ENCODE results near the gene MEGF11.

The MEGF11 gene

DNA sequence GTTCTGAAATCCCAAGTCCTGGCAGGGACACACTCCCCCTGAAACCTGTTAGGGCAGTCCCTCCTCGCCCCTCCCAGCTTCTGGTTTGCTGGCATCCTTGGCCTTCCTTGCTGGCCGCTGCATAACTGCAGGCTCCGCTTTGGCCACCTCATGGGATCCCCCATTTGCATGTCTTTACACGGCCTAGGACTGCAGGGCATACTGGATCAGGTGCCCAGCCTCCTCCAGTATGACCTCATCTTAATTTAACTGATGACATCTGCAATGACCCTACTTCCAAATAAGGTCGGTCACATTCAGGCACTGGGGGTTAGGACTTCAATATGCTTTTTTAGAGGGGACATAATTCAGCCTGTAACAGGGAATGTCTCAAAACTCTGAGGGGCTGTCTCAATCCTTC, 210.9 kb downstream of the MEGF11 start:
- CTCF ChIA-PET = no interaction called here
- no peak for DNase-seq (ENCODE audit: extremely low spot score)

DNA sequence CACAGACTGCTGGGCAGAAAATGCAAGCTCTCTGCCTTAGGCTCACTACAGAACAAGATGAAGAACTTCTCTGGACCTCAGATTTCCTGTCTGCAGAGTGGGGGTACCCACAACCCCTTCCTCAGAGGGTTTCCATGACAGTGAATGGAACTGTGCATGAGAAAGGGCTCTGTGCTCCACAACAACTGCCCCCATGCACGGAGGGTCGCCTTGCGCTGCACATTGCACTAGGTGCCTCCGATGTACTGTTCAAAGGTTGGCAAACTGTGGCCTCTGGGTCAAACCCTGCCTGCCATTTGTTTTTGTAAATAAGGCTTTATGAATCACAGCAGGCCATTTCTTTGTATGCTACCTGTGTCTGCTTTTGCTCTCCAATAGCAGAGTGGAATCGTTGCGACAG, 212.3 kb downstream of the MEGF11 start:
- CTCF ChIA-PET = interaction anchor here (0.6 kb wide), 1 partner anchor 9 kb away, joined by 3 read pairs; no protein-coding TSS in a partner anchor
- no peak for DNase-seq (ENCODE audit: extremely low spot score)
- POLR2A ChIA-PET = no interaction called here
- TF ChIP-seq HDGF (IDR thresholded peaks at IDR 0.05; ENCODE audit: borderline replicate concordance) = no peak
- TF ChIP-seq FOXM1 (IDR thresholded peaks at IDR 0.05; ENCODE audit: borderline replicate concordance) = no peak

More for the DNA sequence above, 210.9 kb downstream of the MEGF11 start:
- no peak for TF ChIP-seq L3MBTL2 (conservative IDR thresholded peaks at IDR 0.05)
- no peak for TF ChIP-seq NFRKB (IDR thresholded peaks at IDR 0.05)
- POLR2A ChIA-PET = no interaction called here

DNA sequence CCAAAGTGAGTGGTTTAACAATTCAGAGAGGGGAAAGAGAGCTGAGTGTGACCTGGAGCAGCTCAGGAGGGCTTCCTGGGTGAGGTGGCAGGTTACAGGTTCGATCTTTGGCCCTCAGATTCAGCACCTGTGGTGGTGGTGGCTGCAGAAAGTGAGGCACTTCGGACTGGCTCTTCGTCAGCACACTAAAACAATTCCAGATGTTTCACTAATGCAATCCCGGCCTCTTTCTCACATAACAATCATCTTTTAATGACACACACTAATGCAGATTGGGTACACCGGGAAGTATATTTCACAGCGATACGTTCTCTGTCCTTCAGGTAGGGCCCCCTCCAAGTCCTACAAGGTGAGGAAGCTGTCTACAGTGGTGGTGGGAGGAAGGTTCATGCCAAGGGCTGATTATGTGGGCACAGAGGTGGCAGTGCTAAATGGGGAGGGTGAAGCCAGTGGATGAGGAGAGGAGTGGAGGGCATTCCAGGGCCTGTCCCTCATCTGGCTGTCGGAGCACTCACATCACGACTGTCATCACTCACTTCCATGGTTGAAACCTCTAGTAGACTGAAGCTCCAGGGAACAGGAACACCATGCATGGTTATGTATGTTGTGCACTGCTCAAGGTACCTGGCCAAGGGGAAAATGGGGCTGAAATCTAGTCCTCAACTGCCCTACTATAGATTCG, 213.2 kb downstream of the MEGF11 start:
- TF ChIP-seq NFRKB (IDR thresholded peaks at IDR 0.05) (no peak), ARNT (IDR thresholded peaks at IDR 0.05) (no peak), ZNF384 (IDR thresholded peaks at IDR 0.05) (no peak), BHLHE40 (IDR thresholded peaks at IDR 0.05; ENCODE audit: borderline replicate concordance) (no peak)
- no peak for DNase-seq (ENCODE audit: extremely low spot score)
- CTCF ChIA-PET = interaction anchor here (0.6 kb wide), 1 partner anchor 10 kb away, joined by 3 read pairs; no protein-coding TSS in a partner anchor
- POLR2A ChIA-PET = no interaction called here

DNA sequence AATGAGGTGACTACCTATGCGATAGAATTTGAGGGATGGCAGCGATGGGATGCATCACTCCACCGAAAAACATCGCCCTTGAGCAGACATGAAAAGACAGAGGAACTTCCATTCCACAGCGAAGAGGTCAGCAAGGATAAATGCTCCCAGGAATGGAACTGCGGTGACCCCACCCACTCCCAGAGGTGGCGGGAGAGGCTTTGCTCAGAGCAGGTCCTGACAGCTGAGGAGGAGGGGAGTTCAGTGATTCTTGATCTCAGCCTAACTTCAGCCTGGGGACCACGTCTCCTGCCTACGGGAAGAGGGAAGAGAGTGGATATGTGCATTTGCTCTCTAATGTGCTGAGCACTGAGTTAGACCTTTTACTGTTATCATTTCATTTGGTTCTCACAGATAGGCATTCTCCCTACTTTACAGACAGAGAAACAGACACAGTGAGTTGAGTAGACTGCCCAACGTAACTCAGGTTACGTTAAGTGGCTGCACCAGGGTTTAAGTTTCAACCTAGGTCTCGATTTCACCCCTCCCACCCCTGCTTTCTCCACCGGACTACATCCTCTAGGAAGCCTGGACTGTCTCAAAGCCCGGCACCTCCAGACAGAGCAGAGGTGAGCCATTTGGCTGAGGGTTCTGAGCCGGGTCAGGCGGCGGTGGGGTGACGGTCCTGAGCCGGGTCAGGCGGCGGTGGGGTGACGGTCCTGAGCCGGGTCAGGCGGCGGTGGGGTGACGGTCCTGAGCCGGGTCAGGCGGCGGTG, 214.3 kb downstream of the MEGF11 start:
- ChIA-PET CTCF (no interaction called here), POLR2A (no interaction called here)
- TF ChIP-seq SP1 (IDR thresholded peaks at IDR 0.05) (no peak), FOXK2 (IDR thresholded peaks at IDR 0.05) (no peak), ARNT (IDR thresholded peaks at IDR 0.05) (no peak), ELF4 (IDR thresholded peaks at IDR 0.05) (no peak), SUZ12 (IDR thresholded peaks at IDR 0.05) (no peak), CTBP1 (IDR thresholded peaks at IDR 0.05; ENCODE audit: borderline replicate concordance) (no peak), HDGF (IDR thresholded peaks at IDR 0.05; ENCODE audit: borderline replicate concordance) (no peak), ZNF384 (IDR thresholded peaks at IDR 0.05) (no peak), FOXA1 (IDR thresholded peaks at IDR 0.05) (no peak), L3MBTL2 (conservative IDR thresholded peaks at IDR 0.05) (no peak), LEF1 (IDR thresholded peaks at IDR 0.05; ENCODE audit: borderline replicate concordance) (no peak), TARDBP (IDR thresholded peaks at IDR 0.05) (no peak), NFRKB (IDR thresholded peaks at IDR 0.05) (no peak), BHLHE40 (IDR thresholded peaks at IDR 0.05; ENCODE audit: borderline replicate concordance) (no peak), FOXM1 (IDR thresholded peaks at IDR 0.05; ENCODE audit: borderline replicate concordance) (no peak)
- TF ChIP-seq, protein P1, sequence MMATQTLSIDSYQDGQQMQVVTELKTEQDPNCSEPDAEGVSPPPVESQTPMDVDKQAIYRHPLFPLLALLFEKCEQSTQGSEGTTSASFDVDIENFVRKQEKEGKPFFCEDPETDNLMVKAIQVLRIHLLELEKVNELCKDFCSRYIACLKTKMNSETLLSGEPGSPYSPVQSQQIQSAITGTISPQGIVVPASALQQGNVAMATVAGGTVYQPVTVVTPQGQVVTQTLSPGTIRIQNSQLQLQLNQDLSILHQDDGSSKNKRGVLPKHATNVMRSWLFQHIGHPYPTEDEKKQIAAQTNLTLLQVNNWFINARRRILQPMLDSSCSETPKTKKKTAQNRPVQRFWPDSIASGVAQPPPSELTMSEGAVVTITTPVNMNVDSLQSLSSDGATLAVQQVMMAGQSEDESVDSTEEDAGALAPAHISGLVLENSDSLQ (IDR thresholded peaks at IDR 0.05) = no peak
- DNase-seq (ENCODE audit: extremely low spot score) = no peak

DNA sequence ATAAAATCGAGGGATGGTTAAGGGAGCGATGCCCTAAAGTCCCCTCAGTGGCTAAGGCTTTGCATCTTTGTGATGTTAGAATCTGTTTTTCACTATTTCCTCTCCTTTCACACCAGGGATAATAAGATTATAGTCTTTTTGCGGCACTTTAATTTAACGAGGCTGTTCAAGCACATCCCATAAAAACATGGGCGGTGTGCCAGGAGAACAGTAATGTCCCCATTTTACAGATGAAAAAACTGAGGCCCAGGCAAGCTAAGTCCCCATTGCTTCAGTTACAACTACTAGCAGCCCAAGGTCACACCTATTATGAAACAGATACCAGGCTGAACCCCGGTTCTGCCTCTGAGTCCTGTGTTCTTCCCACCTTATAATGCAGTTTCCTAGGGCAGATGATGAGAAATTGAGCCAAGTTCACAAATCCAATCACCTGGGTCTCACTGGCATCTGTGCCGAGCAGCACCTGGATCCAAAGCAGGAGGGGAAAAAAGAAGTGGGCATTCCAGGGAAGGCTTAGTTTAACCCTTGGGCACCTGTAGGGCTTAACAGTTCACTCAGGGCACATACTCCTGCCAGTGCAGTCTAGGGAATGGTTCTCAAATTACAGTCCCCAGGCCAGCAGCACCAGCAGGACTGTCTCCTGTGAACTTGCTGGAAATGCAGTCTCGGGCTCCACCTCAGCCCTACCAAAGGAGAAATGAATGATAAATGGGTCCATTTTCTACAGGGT, 215.0 kb downstream of the MEGF11 start:
- CTCF ChIA-PET = no interaction called here

DNA sequence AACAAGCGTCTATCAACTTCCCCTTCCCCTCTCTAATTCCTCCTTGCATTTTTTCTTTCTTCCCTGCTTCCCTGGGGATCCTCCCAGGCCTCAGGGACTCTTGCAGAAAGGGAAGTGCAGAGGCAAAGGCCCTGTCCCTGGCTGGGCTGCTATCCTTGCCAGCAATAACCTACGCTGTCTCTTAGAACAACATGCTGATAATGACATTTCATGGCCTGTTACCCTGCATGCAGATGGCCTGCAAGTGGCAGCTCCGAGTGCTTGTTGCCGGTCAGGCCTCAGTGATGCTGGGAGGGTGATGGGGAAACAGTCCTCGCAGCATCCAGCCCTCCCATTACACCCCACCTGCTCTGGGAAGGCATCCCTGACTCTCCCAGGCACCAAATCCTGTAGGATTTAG, 216.7 kb downstream of the MEGF11 start:
- ChIA-PET POLR2A (no interaction called here), CTCF (no interaction called here)
- DNase-seq (ENCODE audit: extremely low spot score) = no peak
- TF ChIP-seq L3MBTL2 (conservative IDR thresholded peaks at IDR 0.05) (no peak), LEF1 (IDR thresholded peaks at IDR 0.05; ENCODE audit: borderline replicate concordance) (no peak), NFRKB (IDR thresholded peaks at IDR 0.05) (no peak), FOXA1 (IDR thresholded peaks at IDR 0.05) (no peak), CTBP1 (IDR thresholded peaks at IDR 0.05; ENCODE audit: borderline replicate concordance) (no peak), FOXK2 (IDR thresholded peaks at IDR 0.05) (no peak), ELF4 (IDR thresholded peaks at IDR 0.05) (no peak), SUZ12 (IDR thresholded peaks at IDR 0.05) (no peak), ARNT (IDR thresholded peaks at IDR 0.05) (no peak), ZNF384 (IDR thresholded peaks at IDR 0.05) (no peak)
- TF ChIP-seq, protein P1 (IDR thresholded peaks at IDR 0.05) = no peak

More for the DNA sequence above, 215.0 kb downstream of the MEGF11 start:
- no peak for TF ChIP-seq NFRKB (IDR thresholded peaks at IDR 0.05)
- TF ChIP-seq BHLHE40 (IDR thresholded peaks at IDR 0.05; ENCODE audit: borderline replicate concordance) = no peak
- TF ChIP-seq, protein P1 (IDR thresholded peaks at IDR 0.05) = no peak
- no peak for TF ChIP-seq FOXK2 (IDR thresholded peaks at IDR 0.05)
- no peak for TF ChIP-seq TARDBP (IDR thresholded peaks at IDR 0.05)
- no peak for TF ChIP-seq FOXA1 (IDR thresholded peaks at IDR 0.05)
- TF ChIP-seq L3MBTL2 (conservative IDR thresholded peaks at IDR 0.05) = no peak
- POLR2A ChIA-PET = no interaction called here
- no peak for DNase-seq (ENCODE audit: extremely low spot score)
